ENCODE measurements around the gene AVPR2.

Gene AVPR2

GRCh38 chrX:153922932-153923857 lies 18.7 kb downstream of the AVPR2 start:
- no peaks in the 10 kb centered on the region for H3K36me3 Mint-ChIP-seq (ENCODE audit: low read depth)
- peaks cover 30% of the 10 kb centered on the region for H3K4me1 Mint-ChIP-seq
- peaks cover 3% of the 10 kb centered on the region for H3K27me3 Mint-ChIP-seq (ENCODE audit: low read depth, poor library complexity)
- H3K9me3 Mint-ChIP-seq = peaks cover 48% of the 10 kb centered on the region
- no peak for DNase-seq
- TF ChIP-seq CTCF (IDR thresholded peaks at IDR 0.05) = no peak
- no peak overlapping the region for H3K4me3 Mint-ChIP-seq
- H3K27ac Mint-ChIP-seq = no peak overlapping the region

DNA sequence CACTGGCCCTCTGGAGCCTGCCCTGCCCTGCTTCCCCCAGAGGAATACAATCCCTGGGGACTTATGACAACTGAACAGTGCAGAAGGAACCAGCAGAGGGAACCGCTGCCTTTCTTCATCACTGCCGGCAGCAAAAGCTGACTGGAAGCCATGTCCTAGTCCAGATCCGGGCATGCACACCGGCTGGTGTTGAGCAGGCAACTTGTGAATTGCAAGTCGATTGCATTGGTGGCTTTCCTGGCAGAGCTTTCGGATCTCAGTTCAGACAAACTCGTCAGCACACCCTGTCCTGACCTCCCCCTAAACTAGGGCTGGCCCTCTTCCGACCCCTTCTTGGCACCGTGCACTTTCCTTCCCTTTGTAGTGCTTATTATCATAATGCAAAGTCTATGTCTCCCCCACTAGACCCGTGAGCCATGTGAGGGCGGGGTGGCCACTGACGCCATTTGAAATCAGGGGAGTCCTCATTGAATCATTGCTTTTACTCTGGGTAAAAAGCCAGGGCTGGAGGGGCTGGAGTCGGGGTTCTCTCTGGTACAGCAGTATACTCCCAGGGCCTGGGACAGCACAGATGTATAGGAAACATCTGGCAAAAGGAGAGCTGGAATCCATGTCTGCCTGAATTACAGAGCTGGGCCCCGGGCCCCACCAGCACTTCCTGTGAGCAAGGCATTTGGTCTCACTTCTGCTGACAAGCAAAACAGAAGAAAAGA lies 19.8 kb downstream of the AVPR2 start:
- TF ChIP-seq CTCF (IDR thresholded peaks at IDR 0.05) = no peak
- peaks cover 3% of the 10 kb centered on the region for H3K27me3 Mint-ChIP-seq (ENCODE audit: low read depth, poor library complexity)
- H3K36me3 Mint-ChIP-seq (ENCODE audit: low read depth) = peaks cover 5% of the 10 kb centered on the region
- H3K9me3 Mint-ChIP-seq = peaks cover 46% of the 10 kb centered on the region
- DNase-seq = no peak
- peak overlapping the region; percentile 18 for H3K4me3 Mint-ChIP-seq
- no peak overlapping the region for H3K27ac Mint-ChIP-seq
- H3K4me1 Mint-ChIP-seq = peaks cover 41% of the 10 kb centered on the region

GRCh38 chrX:153925387-153925738 lies 20.9 kb downstream of the AVPR2 start:
- peaks cover 41% of the 10 kb centered on the region for H3K9me3 Mint-ChIP-seq
- no peak for TF ChIP-seq CTCF (IDR thresholded peaks at IDR 0.05)
- no peak overlapping the region for H3K27ac Mint-ChIP-seq
- peaks cover 41% of the 10 kb centered on the region for H3K4me1 Mint-ChIP-seq
- peak overlapping the region; percentile 67 for H3K4me3 Mint-ChIP-seq
- peaks cover 5% of the 10 kb centered on the region for H3K36me3 Mint-ChIP-seq (ENCODE audit: low read depth)
- H3K27me3 Mint-ChIP-seq (ENCODE audit: low read depth, poor library complexity) = peaks cover 3% of the 10 kb centered on the region
- no peak for DNase-seq

- Mint-ChIP-seq H3K27me3 (ENCODE audit: low read depth, poor library complexity) (peaks cover 3% of the 10 kb centered on the region), H3K9me3 (peaks cover 47% of the 10 kb centered on the region), H3K27ac (peak within 1 kb of the TSS; percentile 39), H3K36me3 (ENCODE audit: low read depth) (peaks cover 9% of the 10 kb centered on the region), H3K4me3 (peak within 1 kb of the TSS; percentile 82), H3K4me1 (peaks cover 41% of the 10 kb centered on the region)
- no peak for DNase-seq
- no peak for TF ChIP-seq CTCF (IDR thresholded peaks at IDR 0.05)
These were observed 21.5 kb downstream of the AVPR2 start, which contains the start of gene ARHGAP4 for GRCh38 chrX:153925739-153926551. Gene ARHGAP4 (minus strand): TSS chrX:153926264. CDS start chrX:153926202, 62 bp downstream.

DNA sequence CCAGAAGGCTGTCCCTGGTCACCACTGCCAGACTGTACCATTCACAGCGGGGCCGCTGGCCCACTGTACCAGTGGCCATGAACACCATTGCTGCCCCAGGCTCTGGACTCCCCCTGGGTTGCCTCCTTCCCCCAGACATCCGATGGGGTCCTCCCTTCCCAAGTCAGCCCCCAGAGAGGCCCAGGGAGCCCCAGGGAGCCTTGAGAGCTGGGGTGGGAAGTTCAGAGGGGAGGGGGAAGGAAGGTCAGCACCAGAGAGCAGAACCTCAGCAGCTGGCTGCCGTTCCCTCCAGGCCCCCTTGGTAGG lies 22.0 kb downstream of the AVPR2 start:
- peak overlapping the region; percentile 82 for H3K4me3 Mint-ChIP-seq
- H3K9me3 Mint-ChIP-seq = peaks cover 53% of the 10 kb centered on the region
- no peak overlapping the region for H3K27ac Mint-ChIP-seq

More for the DNA sequence above, 22.0 kb downstream of the AVPR2 start:
- H3K36me3 Mint-ChIP-seq (ENCODE audit: low read depth) = peaks cover 15% of the 10 kb centered on the region
- DNase-seq = no peak
- TF ChIP-seq CTCF (IDR thresholded peaks at IDR 0.05) = no peak
- peaks cover 41% of the 10 kb centered on the region for H3K4me1 Mint-ChIP-seq
- peaks cover 3% of the 10 kb centered on the region for H3K27me3 Mint-ChIP-seq (ENCODE audit: low read depth, poor library complexity)

Data from nephron progenitor cell (in vitro differentiated cells).